ENCODE results near the gene CST4.

GRCh38 chr20:23655491-23656211, 33.2 kb downstream of the CST4 start:
- TF ChIP-seq CTCF (IDR thresholded peaks at IDR 0.05) (no peak), ZBTB43 (CRISPR knock-in tag; IDR thresholded peaks at IDR 0.05) (no peak), MAX (CRISPR knock-in tag; IDR thresholded peaks at IDR 0.05) (no peak), NFE2L1 (CRISPR knock-in tag; IDR thresholded peaks at IDR 0.05) (no peak), FOXK1 (CRISPR knock-in tag; IDR thresholded peaks at IDR 0.05) (no peak), ATF3 (CRISPR knock-in tag; conservative IDR thresholded peaks at IDR 0.05) (no peak), ATF2 (CRISPR knock-in tag; IDR thresholded peaks at IDR 0.05; ENCODE audit: borderline replicate concordance, low read depth) (no peak)

Measured in WTC11 (cell line).